ENCODE measurements around the gene CEACAM7. TPM values are rescaled to one million over a fixed set of nuclear protein-coding genes. Genes with fewer than 3 reads are reported as not detected.

The CEACAM7 gene
- total RNA-seq (under 1 TPM in 1 of 9 donors, not detected in 8; 0.26 TPM), polyA plus RNA-seq (under 1 TPM in 1 of 2 donors, not detected in 1; 0.12 TPM)
- long read RNA-seq, donor 1, result 0 reads
- long read RNA-seq, donor 2, result 0 reads
- long read RNA-seq, donor 3, result 0 reads

DNA sequence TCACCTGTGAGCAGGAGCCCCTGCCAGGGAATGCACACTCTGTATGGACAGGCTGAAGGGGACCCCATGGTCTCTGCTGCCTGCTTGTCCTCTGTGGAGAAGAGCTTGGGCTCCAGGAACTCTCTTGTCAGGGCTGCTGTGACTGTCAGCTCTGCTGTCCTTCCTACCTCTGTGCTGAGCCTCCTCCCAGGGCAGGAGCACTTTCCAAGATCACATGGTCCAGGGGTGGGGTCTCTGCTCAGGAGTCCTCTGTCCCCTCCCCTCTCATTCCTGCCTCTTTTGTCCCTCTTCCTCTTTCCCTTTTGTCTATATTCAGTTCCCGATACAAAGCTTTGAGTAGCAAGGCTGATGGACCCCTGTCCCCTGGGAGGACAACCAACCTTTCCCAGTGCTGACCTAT lies at the start of gene CEACAM7:
Gene CEACAM7 (minus strand): TSS at position 173 of the 400 bp plus-strand sequence. CDS start 105 bp downstream, at position 68.
- ATAC-seq, result no peak
- Histone ChIP-seq H3K9me3 (peaks cover 0 to 16% (median 0%) of the 10 kb centered on the region in 12 donors), H3K4me3 (no peak within 1 kb of the TSS), H3K27me3 (peaks cover 0 to 22% (median 0%) of the 10 kb centered on the region in 9 donors), H3K4me1 (no peaks in the 10 kb centered on the region), H3K27ac (no peak within 1 kb of the TSS), H3K36me3 (no peaks in the 10 kb centered on the region)
- intact Hi-C loops (cut with DNase I), result no loop called here
- WGBS, 4 donors, result 43 to 70% (median 55%) methylated on average over 1 of the region's 1 CpG
- no peak for DNase-seq
- TF ChIP-seq, protein P1, sequence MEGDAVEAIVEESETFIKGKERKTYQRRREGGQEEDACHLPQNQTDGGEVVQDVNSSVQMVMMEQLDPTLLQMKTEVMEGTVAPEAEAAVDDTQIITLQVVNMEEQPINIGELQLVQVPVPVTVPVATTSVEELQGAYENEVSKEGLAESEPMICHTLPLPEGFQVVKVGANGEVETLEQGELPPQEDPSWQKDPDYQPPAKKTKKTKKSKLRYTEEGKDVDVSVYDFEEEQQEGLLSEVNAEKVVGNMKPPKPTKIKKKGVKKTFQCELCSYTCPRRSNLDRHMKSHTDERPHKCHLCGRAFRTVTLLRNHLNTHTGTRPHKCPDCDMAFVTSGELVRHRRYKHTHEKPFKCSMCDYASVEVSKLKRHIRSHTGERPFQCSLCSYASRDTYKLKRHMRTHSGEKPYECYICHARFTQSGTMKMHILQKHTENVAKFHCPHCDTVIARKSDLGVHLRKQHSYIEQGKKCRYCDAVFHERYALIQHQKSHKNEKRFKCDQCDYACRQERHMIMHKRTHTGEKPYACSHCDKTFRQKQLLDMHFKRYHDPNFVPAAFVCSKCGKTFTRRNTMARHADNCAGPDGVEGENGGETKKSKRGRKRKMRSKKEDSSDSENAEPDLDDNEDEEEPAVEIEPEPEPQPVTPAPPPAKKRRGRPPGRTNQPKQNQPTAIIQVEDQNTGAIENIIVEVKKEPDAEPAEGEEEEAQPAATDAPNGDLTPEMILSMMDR (IDR thresholded peaks at IDR 0.05), result no peak
- TF ChIP-seq POLR2A (IDR thresholded peaks at IDR 0.05), result no peak

DNA sequence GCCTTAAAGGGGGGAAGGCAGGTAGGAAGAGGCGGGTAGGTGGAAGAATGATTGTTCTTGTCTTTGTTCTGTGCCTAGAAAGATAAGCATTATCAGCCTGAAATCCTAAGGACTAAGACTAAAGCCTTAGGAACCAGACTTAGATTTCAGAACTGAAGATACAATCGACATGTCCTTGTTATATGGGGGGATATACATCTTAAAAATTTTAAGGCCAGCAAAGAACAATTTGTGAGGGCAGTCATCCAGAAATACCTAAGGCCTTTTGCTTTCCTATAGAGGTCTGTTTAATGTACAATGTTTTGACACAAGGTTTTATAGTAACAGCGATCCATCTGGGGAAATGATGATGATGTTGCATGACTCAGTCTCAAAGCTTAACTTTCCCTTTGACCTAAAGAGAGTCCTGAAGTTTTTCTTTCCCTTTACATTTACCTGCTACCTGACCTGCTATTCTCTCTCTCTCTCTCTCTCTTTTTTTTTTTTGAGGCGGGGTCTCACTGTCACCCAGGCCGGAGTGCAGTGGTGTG lies 47.1 kb upstream of the CEACAM7 start:
- Histone ChIP-seq H3K9me3 (no peaks in the 10 kb centered on the region), H3K27me3 (peaks cover 0 to 44% (median 17%) of the 10 kb centered on the region in 9 donors), H3K4me3 (no peak overlapping the region), H3K4me1 (no peaks in the 10 kb centered on the region), H3K27ac (no peak overlapping the region), H3K36me3 (no peaks in the 10 kb centered on the region)
- TF ChIP-seq POLR2A (IDR thresholded peaks at IDR 0.05), result no peak
- TF ChIP-seq, protein P1 (IDR thresholded peaks at IDR 0.05), result no peak
- WGBS, 4 donors, result 68 to 77% (median 73%) methylated on average over 5 of the region's 5 CpGs
- DNase-seq (no peak), ATAC-seq (no peak)
- intact Hi-C loops (cut with DNase I), result no loop called here

DNA sequence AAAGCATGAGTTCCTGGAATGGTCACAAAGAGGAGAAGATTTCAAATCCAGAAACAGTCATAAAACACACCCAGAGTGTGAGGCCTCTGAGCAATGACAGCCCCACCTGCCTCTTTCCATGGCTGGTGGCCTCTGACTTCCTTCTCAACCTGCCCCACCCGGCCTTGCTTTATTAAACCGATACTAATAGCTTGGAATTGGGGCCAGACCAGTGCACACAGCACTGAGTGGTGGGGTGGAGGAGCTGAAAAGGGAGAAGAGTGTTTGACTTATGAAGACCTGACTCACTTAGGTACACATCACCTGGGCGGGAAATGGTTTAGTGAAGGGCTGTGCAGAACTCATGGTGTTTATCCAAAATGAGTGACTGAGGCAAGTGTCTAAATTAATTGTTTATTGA lies 46.5 kb upstream of the CEACAM7 start:
- Histone ChIP-seq H3K4me1 (no peaks in the 10 kb centered on the region), H3K27me3 (peaks cover 0 to 44% (median 18%) of the 10 kb centered on the region in 9 donors), H3K36me3 (no peaks in the 10 kb centered on the region), H3K9me3 (no peaks in the 10 kb centered on the region), H3K4me3 (no peak overlapping the region), H3K27ac (no peak overlapping the region)
- ATAC-seq (no peak), DNase-seq (no peak)
- 55 to 73% (median 71%) methylated on average over 3 of the region's 3 CpGs for WGBS, 4 donors
- TF ChIP-seq POLR2A (IDR thresholded peaks at IDR 0.05), result no peak
- TF ChIP-seq, protein P1 (IDR thresholded peaks at IDR 0.05), result no peak
- intact Hi-C loops (cut with DNase I), result no loop called here

DNA sequence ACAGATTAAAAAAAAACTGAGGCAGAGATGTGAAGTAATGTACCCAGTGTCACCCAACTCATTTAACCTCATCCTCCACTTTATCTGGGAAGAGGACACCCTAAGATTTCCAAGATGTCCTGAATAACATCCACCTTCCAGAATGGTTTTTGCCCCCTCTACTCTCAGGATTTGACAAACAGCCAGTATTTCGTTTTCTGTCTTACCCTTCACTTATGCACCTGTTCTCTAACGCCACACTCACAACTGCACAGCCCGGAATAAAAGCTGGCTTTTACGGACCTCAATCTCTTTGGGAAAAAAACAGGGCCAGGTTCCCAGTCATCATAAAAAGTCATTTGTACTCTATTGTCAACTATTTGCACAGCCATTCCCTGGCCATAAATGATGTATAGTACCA lies 46.1 kb upstream of the CEACAM7 start:
- peaks cover 0 to 44% (median 15%) of the 10 kb centered on the region in 9 donors for H3K27me3 ChIP-seq
- 72 to 85% (median 77%) methylated on average over 4 of the region's 4 CpGs for WGBS, 4 donors
- ATAC-seq (no peak), DNase-seq (no peak)
- intact Hi-C loops (cut with DNase I), result no loop called here
- no peak for TF ChIP-seq POLR2A (IDR thresholded peaks at IDR 0.05)
- TF ChIP-seq, protein P1 (IDR thresholded peaks at IDR 0.05), result no peak
- no peak overlapping the region for H3K27ac ChIP-seq
- no peak overlapping the region for H3K4me3 ChIP-seq
- no peaks in the 10 kb centered on the region for H3K36me3 ChIP-seq
- H3K4me1 ChIP-seq, result no peaks in the 10 kb centered on the region
- no peaks in the 10 kb centered on the region for H3K9me3 ChIP-seq

Data from heart left ventricle (tissue), 16 donors.